OCI-LY3 (cell line): Measurements from ENCODE around the gene CHMP6.

Source experiments
- EZH2phosphoT487 ChIP-seq: fragments of 200-600 bp; shearing (Covaris generic); IDR thresholded peaks from 2 replicates; pipeline ENCODE4 v1.6.1; 2018; ENCODE audit warnings: antibody characterized with exemption, mixed run types, low read depth
- TF ChIP-seq, protein P1 (sequence below): fragments of 200-600, 300-600 bp; sonication (generic); IDR thresholded peaks from 2 replicates; pipeline ENCODE4 v1.5.1; 2014; ENCODE audit warnings: antibody characterized with exemption, low read length, low read depth

DNA sequence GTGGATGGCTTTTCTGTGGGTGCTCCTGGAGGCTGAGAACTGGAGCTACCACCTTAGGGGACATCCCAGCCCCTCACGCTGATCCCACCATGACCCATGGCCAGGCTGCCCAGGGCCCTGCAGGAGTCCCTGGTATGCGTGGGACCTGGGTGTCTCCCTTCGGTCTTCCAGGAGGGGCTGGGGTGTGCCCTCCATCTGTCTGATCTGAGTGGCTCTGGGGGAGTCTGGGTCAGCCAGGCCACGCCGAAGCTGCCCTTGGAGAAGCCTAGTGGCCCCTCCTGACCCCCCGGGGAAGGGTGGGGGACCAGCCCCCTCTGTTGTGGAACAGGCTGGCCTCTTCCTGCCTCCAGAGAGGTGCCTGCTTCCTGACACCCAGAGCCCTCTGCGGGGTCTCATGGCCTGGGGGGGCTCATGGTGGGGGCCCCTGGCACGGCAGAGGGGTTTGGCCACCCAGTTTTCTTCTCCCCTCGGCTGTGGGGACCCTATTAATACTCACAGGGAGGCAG lies 54.0 kb downstream of the CHMP6 start:
- TF ChIP-seq, protein P1, sequence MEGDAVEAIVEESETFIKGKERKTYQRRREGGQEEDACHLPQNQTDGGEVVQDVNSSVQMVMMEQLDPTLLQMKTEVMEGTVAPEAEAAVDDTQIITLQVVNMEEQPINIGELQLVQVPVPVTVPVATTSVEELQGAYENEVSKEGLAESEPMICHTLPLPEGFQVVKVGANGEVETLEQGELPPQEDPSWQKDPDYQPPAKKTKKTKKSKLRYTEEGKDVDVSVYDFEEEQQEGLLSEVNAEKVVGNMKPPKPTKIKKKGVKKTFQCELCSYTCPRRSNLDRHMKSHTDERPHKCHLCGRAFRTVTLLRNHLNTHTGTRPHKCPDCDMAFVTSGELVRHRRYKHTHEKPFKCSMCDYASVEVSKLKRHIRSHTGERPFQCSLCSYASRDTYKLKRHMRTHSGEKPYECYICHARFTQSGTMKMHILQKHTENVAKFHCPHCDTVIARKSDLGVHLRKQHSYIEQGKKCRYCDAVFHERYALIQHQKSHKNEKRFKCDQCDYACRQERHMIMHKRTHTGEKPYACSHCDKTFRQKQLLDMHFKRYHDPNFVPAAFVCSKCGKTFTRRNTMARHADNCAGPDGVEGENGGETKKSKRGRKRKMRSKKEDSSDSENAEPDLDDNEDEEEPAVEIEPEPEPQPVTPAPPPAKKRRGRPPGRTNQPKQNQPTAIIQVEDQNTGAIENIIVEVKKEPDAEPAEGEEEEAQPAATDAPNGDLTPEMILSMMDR, result no peak
- TF ChIP-seq EZH2phosphoT487, result no peak
